ENCODE data around the gene PCBP3.
"Not testable (repeated sequence)": the region's sequence is repeated elsewhere in the genome, so short reads cannot be mapped to it uniquely, and the experiment has no call there.

The PCBP3 gene

DNA sequence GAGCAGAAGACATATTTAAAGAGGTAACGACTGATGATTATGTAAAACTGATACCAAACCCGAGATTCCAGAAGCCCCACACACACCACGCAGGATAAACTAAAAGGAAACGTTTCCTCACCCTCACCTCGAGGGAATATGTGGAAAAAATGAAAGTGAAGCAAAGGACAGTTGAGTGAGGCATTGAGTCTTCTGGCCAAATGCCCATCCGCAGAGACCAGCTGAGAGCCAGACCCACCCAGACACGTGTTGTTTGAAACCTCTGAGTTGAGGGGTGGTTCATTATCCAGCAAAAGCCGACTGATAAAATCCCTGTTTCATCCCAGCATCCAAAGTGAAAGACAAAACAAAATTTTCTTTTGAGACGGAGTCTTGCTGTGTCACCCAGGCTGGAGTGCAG, 29.6 kb upstream of the PCBP3 start:
- DNase-seq (ENCODE audit: low read depth): no peak

DNA sequence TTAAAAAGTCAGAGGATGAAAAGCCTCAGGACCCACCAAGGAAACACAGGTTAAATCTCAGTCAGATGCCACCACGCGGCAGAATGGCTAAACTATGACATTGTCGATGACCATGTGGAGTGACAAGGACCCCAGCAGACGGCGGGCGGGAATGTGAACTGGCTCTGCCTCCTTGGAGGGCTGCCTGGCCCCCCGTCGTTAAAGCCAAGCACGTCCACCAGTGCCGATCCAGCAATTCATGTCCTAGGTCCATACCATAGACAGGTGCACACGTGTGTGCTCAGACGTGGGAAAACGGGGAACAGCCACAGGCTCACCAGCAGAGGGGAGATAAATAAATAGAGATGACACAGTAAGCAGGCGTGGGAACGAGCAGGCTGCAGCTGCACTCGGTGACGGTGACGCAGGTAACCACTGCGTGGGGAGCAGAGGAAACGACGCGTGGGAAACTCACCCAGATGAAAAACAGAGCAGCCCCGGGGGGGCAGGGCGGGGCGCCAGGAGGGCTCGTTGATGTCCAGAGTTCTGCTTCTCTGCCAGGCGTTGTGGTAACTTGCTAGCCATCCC, 28.3 kb upstream of the PCBP3 start:
- peak; percentile 90 for DNase-seq (ENCODE audit: low read depth)

DNA sequence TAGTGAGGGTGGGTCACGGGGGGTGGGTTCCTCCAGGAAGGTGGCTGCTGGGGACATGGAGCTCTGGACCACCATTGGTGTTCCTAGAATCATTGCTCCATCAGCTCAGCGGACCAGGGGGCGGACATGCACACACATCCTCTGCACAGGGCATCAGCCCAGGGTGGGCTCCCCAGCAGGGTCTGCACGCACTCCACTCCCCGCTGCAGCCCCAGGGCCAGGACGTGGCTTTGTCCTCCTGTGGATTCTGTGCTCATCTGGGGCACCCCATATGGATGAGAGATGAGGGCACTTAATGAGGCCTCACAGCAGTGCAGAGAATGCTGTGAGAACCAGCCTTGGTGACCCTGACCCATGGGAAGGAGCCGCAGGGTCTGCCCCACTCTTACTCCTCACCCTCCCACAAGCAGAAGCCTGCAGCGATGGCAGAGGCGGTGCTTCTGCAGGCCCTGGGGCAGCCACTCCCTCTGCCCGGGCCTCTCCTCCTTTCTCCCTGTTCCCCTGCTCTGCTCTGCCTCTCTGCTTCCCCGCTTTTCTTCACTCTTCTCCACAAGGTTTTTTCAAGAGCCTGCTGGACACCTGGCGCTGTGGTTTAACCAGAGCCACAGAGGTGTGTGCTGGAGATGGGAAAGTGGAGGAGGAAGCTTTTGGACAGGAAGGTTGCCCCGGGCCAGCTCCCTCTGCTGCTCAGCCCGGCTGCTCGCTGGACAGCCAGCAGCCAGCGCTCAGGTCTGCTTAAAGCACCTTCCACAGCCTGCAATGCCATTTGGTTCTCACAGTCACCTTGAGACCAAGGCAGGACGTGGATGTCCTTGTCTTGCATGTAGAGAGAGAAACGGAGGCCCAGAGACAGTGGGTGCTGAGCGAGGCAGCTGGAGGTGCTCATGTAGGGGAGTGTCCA, 26.3 kb upstream of the PCBP3 start:
- no peak for DNase-seq (ENCODE audit: low read depth)

GRCh38 chr21:45618287-45618686, 25.2 kb upstream of the PCBP3 start:
- no peak for DNase-seq (ENCODE audit: low read depth)

- no peak for DNase-seq (ENCODE audit: low read depth)
Observed at GRCh38 chr21:45618846-45619485, 24.6 kb upstream of the PCBP3 start.

GRCh38 chr21:45620201-45620923, 23.2 kb upstream of the PCBP3 start:
- no peak for DNase-seq (ENCODE audit: low read depth)

GRCh38 chr21:45621435-45622331, 21.8 kb upstream of the PCBP3 start:
- DNase-seq (ENCODE audit: low read depth): not testable (repeated sequence)

- DNase-seq (ENCODE audit: low read depth): no peak
Observed at GRCh38 chr21:45622416-45623097, 21.0 kb upstream of the PCBP3 start.

DNA sequence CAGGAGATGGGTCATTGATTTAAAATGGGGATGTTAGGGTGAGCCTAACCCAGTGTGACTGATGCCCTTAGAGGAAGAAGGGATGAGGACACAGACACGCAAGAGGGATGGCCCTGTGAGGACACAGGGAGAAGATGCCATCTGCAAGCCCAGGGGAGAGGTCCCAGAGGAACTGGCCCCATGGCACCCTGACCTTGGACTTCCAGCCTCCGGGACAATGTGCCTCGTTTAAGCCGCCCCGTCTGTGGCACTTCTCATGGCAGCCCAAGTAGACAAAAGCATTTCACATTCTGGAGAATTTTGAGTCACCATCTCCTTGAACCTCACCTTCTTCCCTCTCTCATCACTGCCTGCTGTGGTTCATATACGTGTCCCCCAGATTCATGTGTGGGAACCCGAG, 20.1 kb upstream of the PCBP3 start:
- no peak for DNase-seq (ENCODE audit: low read depth)

DNA sequence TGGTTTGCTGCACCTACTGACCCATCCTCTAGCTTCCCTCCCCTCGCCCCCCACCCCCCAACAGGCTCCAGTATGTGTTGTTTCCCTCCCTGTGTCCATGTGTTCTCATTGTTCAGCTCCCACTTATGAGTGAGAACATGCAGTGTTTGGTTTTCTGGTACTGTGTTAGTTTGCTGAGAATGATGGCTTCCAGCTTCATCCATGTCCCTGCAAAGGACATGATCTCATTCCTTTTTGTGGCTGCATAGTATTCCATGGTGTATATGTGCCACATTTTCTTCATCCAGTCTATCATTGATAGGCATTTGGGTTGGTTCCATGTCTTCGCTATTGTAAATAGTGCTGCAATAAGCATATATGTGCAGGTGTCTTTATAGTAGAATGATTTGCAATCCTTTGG, 17.4 kb upstream of the PCBP3 start:
- DNase-seq (ENCODE audit: low read depth): not testable (repeated sequence)

DNA sequence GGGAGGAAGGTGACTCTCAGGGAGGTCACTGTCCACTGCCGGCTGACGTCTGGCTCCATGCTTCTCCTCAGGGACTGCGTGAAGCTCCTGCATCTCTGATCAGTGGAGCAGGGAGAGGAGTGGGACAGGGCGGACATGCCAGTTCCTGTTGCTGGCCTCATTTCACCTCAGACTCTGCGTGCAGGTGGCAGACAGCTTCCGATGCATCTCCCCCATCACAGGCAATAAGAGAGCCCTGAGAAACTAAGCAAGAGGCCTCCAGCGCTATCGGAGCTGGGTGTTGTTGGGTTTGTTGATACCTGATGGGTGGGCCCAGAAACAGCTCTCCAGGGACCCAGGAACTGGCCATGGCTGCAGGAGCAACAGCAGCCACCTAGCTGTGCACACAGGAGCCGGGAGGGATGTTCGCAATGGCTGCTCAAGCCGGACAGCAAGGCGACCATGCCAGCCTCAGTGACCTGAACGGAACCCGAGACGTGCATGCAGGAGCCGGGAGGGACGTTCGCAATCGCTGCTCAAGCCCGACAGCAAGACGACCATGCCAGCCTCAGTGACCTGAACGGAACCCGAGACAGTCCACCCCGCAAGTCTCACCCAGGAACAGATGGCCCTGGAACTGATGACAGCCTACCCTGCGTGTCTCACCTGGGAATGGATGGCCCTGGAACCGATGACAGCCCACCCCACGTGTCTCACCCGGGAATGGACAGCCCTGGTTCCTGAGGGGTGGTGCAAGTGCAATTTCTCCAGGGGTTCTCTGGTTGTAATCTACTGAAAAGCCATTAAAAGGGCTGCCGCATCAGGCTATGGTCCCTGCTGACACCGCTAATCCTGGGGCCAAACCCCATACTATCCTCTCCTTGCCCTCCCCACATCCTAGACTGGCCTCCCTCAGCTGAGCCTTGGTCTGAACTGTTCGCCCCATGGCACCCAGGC, 14.2 kb upstream of the PCBP3 start:
- DNase-seq (ENCODE audit: low read depth): no peak

DNA sequence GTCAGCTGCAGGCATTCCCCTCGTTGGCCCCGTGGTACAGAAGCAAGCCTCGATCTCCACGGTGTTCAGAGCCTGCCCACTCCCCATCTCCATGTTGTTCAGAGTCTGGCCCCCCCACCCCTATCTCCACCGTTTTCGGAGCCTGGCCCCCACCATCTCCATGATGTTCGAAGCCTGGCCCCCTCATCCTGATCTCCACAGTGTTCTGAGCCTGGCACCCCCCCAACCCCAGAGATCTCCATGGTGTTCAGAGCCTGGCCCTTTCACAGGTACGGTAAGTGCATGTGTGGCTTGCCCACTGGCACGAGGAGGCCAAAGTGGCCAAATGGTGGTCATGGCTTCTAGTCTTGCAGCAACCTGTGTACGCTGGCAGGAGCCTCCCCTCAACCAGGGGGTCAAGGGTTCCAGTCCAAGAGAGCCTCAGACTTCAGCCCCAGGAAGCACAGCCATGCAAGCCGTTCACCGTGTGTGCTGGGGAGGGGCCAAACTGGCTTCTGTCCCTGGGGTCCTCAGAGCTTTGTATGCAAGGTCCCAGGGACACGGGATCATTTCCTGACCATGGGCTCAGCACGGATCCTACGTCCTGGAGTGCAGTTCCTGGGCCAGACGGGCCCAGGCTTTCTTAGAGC, 13.3 kb upstream of the PCBP3 start:
- DNase-seq (ENCODE audit: low read depth): no peak

DNA sequence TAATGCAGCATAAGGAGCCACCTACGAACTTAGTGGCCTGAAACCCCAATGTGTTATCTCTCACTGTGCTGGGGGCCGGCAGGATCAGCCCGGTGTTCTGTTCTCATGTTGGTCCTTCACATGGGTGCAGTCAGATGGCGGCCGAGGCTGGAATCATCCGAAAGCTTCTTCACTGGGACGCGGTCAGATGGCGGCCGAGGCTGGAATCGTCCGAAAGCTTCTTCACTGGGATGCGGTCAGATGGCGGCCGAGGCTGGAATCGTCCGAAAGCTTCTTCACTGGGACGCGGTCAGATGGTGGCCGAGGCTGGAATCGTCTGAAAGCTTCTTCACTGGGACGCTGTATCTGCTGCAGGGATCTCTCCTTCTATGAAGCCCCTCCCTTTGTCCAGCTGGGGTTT, 12.6 kb upstream of the PCBP3 start:
- DNase-seq (ENCODE audit: low read depth): no peak

DNA sequence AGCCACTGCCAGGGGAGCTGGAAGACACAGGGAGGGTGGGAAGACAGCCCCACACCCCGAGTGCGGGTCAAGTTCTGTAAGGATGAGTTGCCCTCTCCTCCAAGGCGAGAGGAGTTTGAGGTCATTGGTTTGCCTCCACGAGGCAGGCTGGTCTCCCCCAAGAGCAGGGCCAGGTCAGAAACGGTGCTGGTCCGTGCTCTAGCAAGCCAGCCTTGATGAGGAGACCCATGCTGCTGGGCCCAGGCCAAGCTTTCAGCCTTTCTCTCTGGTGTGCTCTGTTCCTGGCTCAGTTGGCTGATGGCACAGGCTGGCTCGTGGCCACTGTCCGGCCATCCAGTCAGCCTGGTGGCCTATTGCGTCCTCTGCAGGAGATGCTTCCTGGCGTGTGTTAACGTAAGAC, 12.0 kb upstream of the PCBP3 start:
- DNase-seq (ENCODE audit: low read depth): no peak

DNA sequence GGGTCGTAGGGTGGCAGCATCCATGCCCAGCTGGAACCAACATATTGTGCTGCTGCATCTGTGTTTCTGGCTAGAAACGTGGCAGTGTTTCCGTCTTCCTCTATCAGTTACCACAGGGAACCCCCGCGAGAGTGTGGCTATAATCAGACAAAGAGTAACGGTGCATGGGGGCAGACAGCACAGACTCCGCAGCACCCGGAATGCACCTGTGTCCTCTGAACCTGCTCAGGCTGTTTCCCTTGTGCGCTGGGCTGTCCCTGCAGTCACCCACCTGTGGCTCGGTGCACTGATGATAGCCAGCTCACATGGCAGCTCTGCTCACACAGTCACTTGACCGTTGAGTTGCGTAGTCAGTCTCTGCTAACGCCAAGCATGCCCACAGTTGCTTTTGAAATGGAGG, 11.4 kb upstream of the PCBP3 start:
- no peak for DNase-seq (ENCODE audit: low read depth)

GRCh38 chr21:45632637-45633251, 10.8 kb upstream of the PCBP3 start:
- DNase-seq (ENCODE audit: low read depth): no peak

GRCh38 chr21:45634511-45635183, 8.9 kb upstream of the PCBP3 start:
- no peak for DNase-seq (ENCODE audit: low read depth)

Measured in T-helper 22 cell (primary cell).